GM12878 (cell line): ENCODE data around the gene ZFC3H1.

Source experiments
- ASH2L ChIP-seq: fragments of 300-600, 200-600 bp; sonication (generic); IDR thresholded peaks from 2 replicates; pipeline ENCODE4 v1.6.1; 2017; ENCODE audit warnings: low read depth, mild to moderate bottlenecking, borderline replicate concordance
- CREM ChIP-seq: IDR thresholded peaks from 2 replicates; pipeline ENCODE4 v1.6.1; 2014; ENCODE audit warnings: antibody characterized with exemption, low read depth
- CTCF ChIP-seq, 3 experiments: IDR thresholded peaks in 2 of 3; conservative IDR thresholded peaks in 1 of 3; 2 replicates each; pipeline ENCODE4 v1.5.1; 2011; ENCODE audit warnings: low read depth in 3 of 3, low read length in 3 of 3, mild to moderate bottlenecking in 3 of 3, control low read depth in 2 of 3, moderate library complexity in 2 of 3, inconsistent platforms in 1 of 3, mixed read lengths in 1 of 3; ENCODE audit not compliant: control insufficient read depth in 2 of 3, insufficient read depth in 1 of 3; ENCODE audit errors: extremely low read depth in 1 of 3
- POLR2A ChIP-seq: IDR thresholded peaks from 2 replicates; pipeline ENCODE4 v1.6.1; 2011; ENCODE audit warnings: low read depth, mild to moderate bottlenecking, low read length
- POLR2AphosphoS2 ChIP-seq: IDR thresholded peaks from 2 replicates; pipeline ENCODE4 v1.6.1; 2011; ENCODE audit warnings: low read depth, mild to moderate bottlenecking, low read length, improper control_type of control experiment, moderate library complexity
- SMAD1 ChIP-seq: fragments of 450-650 bp; IDR thresholded peaks from 2 replicates; pipeline ENCODE4 v1.6.1; 2018; ENCODE audit warnings: mild to moderate bottlenecking, low read depth; ENCODE audit not compliant: partially characterized antibody

GRCh38 chr12:71626098-71626497 lies 37.5 kb downstream of the ZFC3H1 start:
- TF ChIP-seq ASH2L = no peak
- no peak for TF ChIP-seq POLR2A
- TF ChIP-seq SMAD1 = no peak
- no peak for TF ChIP-seq POLR2AphosphoS2
- TF ChIP-seq CTCF (IDR thresholded peaks at IDR 0.05 in 2 of 3, conservative IDR thresholded peaks at IDR 0.05 in 1 of 3; ENCODE audit: control insufficient read depth in 2 of 3, extremely low read depth in 1 of 3, insufficient read depth in 1 of 3, low read depth in 3 of 3, low read length in 3 of 3) = no peak
- TF ChIP-seq CREM = no peak
